H9 (cell line): ENCODE measurements around the gene BEST1. TPM values are rescaled to one million over a fixed set of nuclear protein-coding genes. Genes with fewer than 3 reads are reported as not detected.
"Not testable (repeated sequence)": the region's sequence is repeated elsewhere in the genome, so short reads cannot be mapped to it uniquely, and the experiment has no call there.

Experiments used
- DNase-seq: peaks from one replicate; pipeline ENCODE4 v3.0.0-alpha.2; 2017
- H2AFZ ChIP-seq: one replicate; pipeline ENCODE4 v1.6.1; 2013; ENCODE audit warnings: mild to moderate bottlenecking, low read length, control low read depth, moderate library complexity
- H2AK5ac ChIP-seq: 2 replicates; pipeline ENCODE4 v1.6.1; 2013; ENCODE audit warnings: low read length, control low read depth, mixed read lengths; ENCODE audit not compliant: insufficient read length
- H2BK120ac ChIP-seq: one replicate; pipeline ENCODE4 v1.6.1; 2013; ENCODE audit warnings: low read depth, mild to moderate bottlenecking, low read length, control low read depth, inconsistent platforms; ENCODE audit not compliant: poor library complexity, severe bottlenecking
- H2BK12ac ChIP-seq: 2 replicates; pipeline ENCODE4 v1.6.1; 2013; ENCODE audit warnings: low read length, control low read depth, mixed read lengths, low read depth; ENCODE audit not compliant: insufficient read length
- H2BK15ac ChIP-seq: 2 replicates; pipeline ENCODE4 v1.6.1; 2013; ENCODE audit warnings: low read depth, low read length, control low read depth
- H2BK20ac ChIP-seq: one replicate; pipeline ENCODE4 v1.6.1; 2013; ENCODE audit warnings: low read depth, mild to moderate bottlenecking, low read length, control low read depth, inconsistent platforms; ENCODE audit not compliant: poor library complexity, severe bottlenecking
- H2BK5ac ChIP-seq: 2 replicates; pipeline ENCODE4 v1.6.1; 2013; ENCODE audit warnings: low read length, control low read depth, mixed read lengths; ENCODE audit not compliant: insufficient read length
- H3K14ac ChIP-seq: 2 replicates; pipeline ENCODE4 v1.6.1; 2013; ENCODE audit warnings: low read length, control low read depth; ENCODE audit not compliant: insufficient read depth
- H3K18ac ChIP-seq: 2 replicates; pipeline ENCODE4 v1.6.1; 2013; ENCODE audit warnings: low read depth, mild to moderate bottlenecking, mixed read lengths, low read length, control low read depth; ENCODE audit not compliant: insufficient read length
- H3K23ac ChIP-seq: 2 replicates; pipeline ENCODE4 v1.6.1; 2013; ENCODE audit warnings: low read length, control low read depth, mixed read lengths, low read depth; ENCODE audit not compliant: insufficient read length
- H3K23me2 ChIP-seq: 2 replicates; pipeline ENCODE4 v1.6.1; 2013; ENCODE audit warnings: low read depth, mild to moderate bottlenecking, mixed read lengths, low read length, control low read depth; ENCODE audit not compliant: insufficient read length, poor library complexity, severe bottlenecking
- H3K27ac ChIP-seq: 2 replicates; pipeline ENCODE4 v1.5.1; 2013; ENCODE audit warnings: low read length, control low read depth, mixed read lengths, low read depth; ENCODE audit not compliant: insufficient read length
- H3K27me3 ChIP-seq: 2 replicates; pipeline ENCODE4 v1.6.1; 2013; ENCODE audit warnings: low read length, control low read depth, inconsistent platforms; ENCODE audit not compliant: insufficient read depth
- H3K4ac ChIP-seq: 2 replicates; pipeline ENCODE4 v1.6.1; 2013; ENCODE audit warnings: low read depth, mild to moderate bottlenecking, control low read depth, inconsistent platforms, low read length, moderate library complexity
- H3K4me1 ChIP-seq: 2 replicates; pipeline ENCODE4 v1.6.1; 2013; ENCODE audit warnings: low read length, control low read depth, inconsistent platforms; ENCODE audit not compliant: insufficient read depth
- H3K4me2 ChIP-seq: 2 replicates; pipeline ENCODE4 v1.6.1; 2013; ENCODE audit warnings: low read length, control low read depth, mixed read lengths; ENCODE audit not compliant: insufficient read length, insufficient read depth
- H3K56ac ChIP-seq: 2 replicates; pipeline ENCODE4 v1.6.1; 2013; ENCODE audit warnings: low read depth, mild to moderate bottlenecking, mixed read lengths, low read length, control low read depth; ENCODE audit not compliant: insufficient read length
- H3K79me1 ChIP-seq: 2 replicates; pipeline ENCODE4 v1.6.1; 2013; ENCODE audit warnings: low read depth, mild to moderate bottlenecking, moderate library complexity, low read length, control low read depth, inconsistent platforms; ENCODE audit not compliant: insufficient read depth, poor library complexity, severe bottlenecking
- H3K79me2 ChIP-seq: 2 replicates; pipeline ENCODE4 v1.6.1; 2013; ENCODE audit warnings: low read length, control low read depth, inconsistent platforms; ENCODE audit not compliant: insufficient read depth
- H3K9ac ChIP-seq: 2 replicates; pipeline ENCODE4 v1.6.1; 2013; ENCODE audit warnings: low read length, control low read depth, mixed read lengths; ENCODE audit not compliant: insufficient read length; ENCODE audit errors: extremely low read depth
- H3K9me3 ChIP-seq: one replicate; pipeline ENCODE4 v1.6.1; 2013; ENCODE audit warnings: low read depth, low read length, inconsistent platforms; ENCODE audit not compliant: control insufficient read depth
- H3T11ph ChIP-seq: one replicate; pipeline ENCODE4 v1.6.1; 2013; ENCODE audit warnings: mild to moderate bottlenecking, low read length, control low read depth, inconsistent platforms
- H4K20me1 ChIP-seq: one replicate; pipeline ENCODE4 v1.6.1; 2013; ENCODE audit not compliant: control insufficient read depth, insufficient read length, insufficient read depth
- H4K5ac ChIP-seq: 2 replicates; pipeline ENCODE4 v1.6.1; 2013; ENCODE audit warnings: low read depth, mild to moderate bottlenecking, mixed read lengths, low read length, control low read depth; ENCODE audit not compliant: insufficient read length
- H4K8ac ChIP-seq: replicated peaks from 2 replicates; pipeline ENCODE4 v1.6.1; 2013; ENCODE audit warnings: low read length, control low read depth, mixed read lengths, low read depth; ENCODE audit not compliant: insufficient read length
- H4K91ac ChIP-seq: 2 replicates; pipeline ENCODE4 v1.6.1; 2013; ENCODE audit warnings: low read depth, mild to moderate bottlenecking, moderate library complexity, mixed read lengths, low read length, control low read depth; ENCODE audit not compliant: insufficient read length
- H3K27ac Mint-ChIP-seq, 3 experiments: 2 replicates in 2 of 3; 3 replicates in 1 of 3; pipeline ENCODE4 v1.8.0; 2020 to 2021; ENCODE audit warnings: mixed read lengths in 3 of 3, mild to moderate bottlenecking in 1 of 3, moderate library complexity in 1 of 3
- H3K27me3 Mint-ChIP-seq: 2 replicates; pipeline ENCODE4 v1.8.0; 2021; ENCODE audit warnings: low read depth, mild to moderate bottlenecking, moderate library complexity, mixed read lengths
- H3K36me3 Mint-ChIP-seq, 3 experiments: 2 replicates in 2 of 3; 3 replicates in 1 of 3; pipeline ENCODE4 v1.8.0; 2020 to 2021; ENCODE audit warnings: low read depth in 3 of 3, mixed read lengths in 3 of 3; ENCODE audit not compliant: insufficient read depth in 1 of 3
- H3K4me1 Mint-ChIP-seq, 2 experiments: 2 replicates each; pipeline ENCODE4 v1.8.0; 2020; ENCODE audit warnings: mixed read lengths in 2 of 2
- H3K4me3 Mint-ChIP-seq, 2 experiments: 2 replicates in 1 of 2; 3 replicates in 1 of 2; pipeline ENCODE4 v1.8.0; 2020 to 2021; ENCODE audit warnings: mild to moderate bottlenecking in 2 of 2, mixed read lengths in 2 of 2, moderate library complexity in 1 of 2
- H3K9me3 Mint-ChIP-seq, 2 experiments: 2 replicates in 1 of 2; 3 replicates in 1 of 2; pipeline ENCODE4 v1.8.0; 2020; ENCODE audit warnings: mild to moderate bottlenecking in 2 of 2, mixed read lengths in 2 of 2, moderate library complexity in 1 of 2
- WGBS: extraction: QIAGEN DNeasy Blood & Tissue Kit; methylation state at CpG from one replicate; pipeline ENCODE4 v1.1.7; 2013; ENCODE audit warnings: missing lambda C conversion rate, low lambda C conversion rate, mixed read lengths; ENCODE audit not compliant: insufficient read length; ENCODE audit errors: extremely low coverage; 5-methylcytosine and 5-hydroxymethylcytosine counted together
- total RNA-seq: library from RNA; stranded (reverse); gene quantifications from 2 replicates; pipeline ENCODE4 v1.2.1, GENCODE V29; 2021
- TF ChIP-seq, protein P1 (sequence below): fragments of 200-600 bp; sonication (generic); conservative IDR thresholded peaks from 3 replicates; pipeline ENCODE4 v1.8.0; 2021; ENCODE audit warnings: antibody characterized with exemption, mild to moderate bottlenecking

Gene BEST1
- total RNA-seq, 1 experiment from 2014 or later = 0.24 TPM

GRCh38 chr11:61964058-61964665 is 14.0 kb downstream of the BEST1 start:
- Histone ChIP-seq H2AK5ac (no peak overlapping the region), H3T11ph (no peak overlapping the region), H3K4ac (no peak overlapping the region), H2BK12ac (no peak overlapping the region), H4K5ac (no peak overlapping the region), H3K27me3 (no peaks in the 10 kb centered on the region), H3K56ac (no peak overlapping the region), H3K18ac (no peak overlapping the region), H2BK5ac (no peak overlapping the region), H3K9me3 (no peaks in the 10 kb centered on the region), H3K4me1 (peaks cover 3% of the 10 kb centered on the region; the same call in 1 of the 2 replicates), H2BK15ac (no peak overlapping the region), H3K23me2 (peaks cover 16% of the 10 kb centered on the region), H3K79me2 (peaks cover 14% of the 10 kb centered on the region), H2BK120ac (no peak overlapping the region), H4K91ac (no peak overlapping the region), H2AFZ (no peak overlapping the region), H3K23ac (no peak overlapping the region), H4K8ac (no peak overlapping the region), H3K79me1 (peaks cover 4% of the 10 kb centered on the region), H3K4me2 (no peak overlapping the region), H3K9ac (no peak overlapping the region), H4K20me1 (no peaks in the 10 kb centered on the region), H3K14ac (no peak overlapping the region), H2BK20ac (no peak overlapping the region), H3K27ac (no peak overlapping the region)
- TF ChIP-seq, protein P1, sequence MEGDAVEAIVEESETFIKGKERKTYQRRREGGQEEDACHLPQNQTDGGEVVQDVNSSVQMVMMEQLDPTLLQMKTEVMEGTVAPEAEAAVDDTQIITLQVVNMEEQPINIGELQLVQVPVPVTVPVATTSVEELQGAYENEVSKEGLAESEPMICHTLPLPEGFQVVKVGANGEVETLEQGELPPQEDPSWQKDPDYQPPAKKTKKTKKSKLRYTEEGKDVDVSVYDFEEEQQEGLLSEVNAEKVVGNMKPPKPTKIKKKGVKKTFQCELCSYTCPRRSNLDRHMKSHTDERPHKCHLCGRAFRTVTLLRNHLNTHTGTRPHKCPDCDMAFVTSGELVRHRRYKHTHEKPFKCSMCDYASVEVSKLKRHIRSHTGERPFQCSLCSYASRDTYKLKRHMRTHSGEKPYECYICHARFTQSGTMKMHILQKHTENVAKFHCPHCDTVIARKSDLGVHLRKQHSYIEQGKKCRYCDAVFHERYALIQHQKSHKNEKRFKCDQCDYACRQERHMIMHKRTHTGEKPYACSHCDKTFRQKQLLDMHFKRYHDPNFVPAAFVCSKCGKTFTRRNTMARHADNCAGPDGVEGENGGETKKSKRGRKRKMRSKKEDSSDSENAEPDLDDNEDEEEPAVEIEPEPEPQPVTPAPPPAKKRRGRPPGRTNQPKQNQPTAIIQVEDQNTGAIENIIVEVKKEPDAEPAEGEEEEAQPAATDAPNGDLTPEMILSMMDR = no peak
- no peaks in the 10 kb centered on the region for H3K27me3 Mint-ChIP-seq
- H3K4me3 Mint-ChIP-seq = 0 out of 5 replicates have a peak overlapping the region, but pooled peaks of 1 of the 2 experiments have one; percentile 91
- DNase-seq = no peak
- H3K36me3 Mint-ChIP-seq = peaks cover 29 to 43% (median 39%) of the 10 kb centered on the region in 3 experiments
- no CpG with 5 or more reads among the region's 4 CpGs for WGBS
- peak overlapping the region in 1 of 3 experiments; percentile 86; a peak in 1 of 7 replicates for H3K27ac Mint-ChIP-seq
- peaks cover 16 to 20% of the 10 kb centered on the region in 2 experiments for H3K4me1 Mint-ChIP-seq
- H3K9me3 Mint-ChIP-seq = no peaks in the 10 kb centered on the region; a peak in 1 of 5 replicates

GRCh38 chr11:61964666-61965271 is 14.6 kb downstream of the BEST1 start:
- H3K79me1 ChIP-seq, H3K23ac ChIP-seq, H3K9me3 Mint-ChIP-seq, H3K27me3 ChIP-seq, H3K9me3 ChIP-seq, H3K27me3 Mint-ChIP-seq, H2BK120ac ChIP-seq, H4K5ac ChIP-seq, H2BK5ac ChIP-seq, H3K4me1 ChIP-seq, H4K91ac ChIP-seq, DNase-seq, H2AK5ac ChIP-seq, H2AFZ ChIP-seq, H2BK20ac ChIP-seq, H3K14ac ChIP-seq, H3K9ac ChIP-seq, H3K56ac ChIP-seq, H4K20me1 ChIP-seq, H4K8ac ChIP-seq, H2BK12ac ChIP-seq, H3K27ac ChIP-seq, H3K18ac ChIP-seq, H3T11ph ChIP-seq, H3K4ac ChIP-seq, H2BK15ac ChIP-seq: not testable (repeated sequence)
- WGBS = no CpG with 5 or more reads among the region's 9 CpGs
- peaks cover 16% of the 10 kb centered on the region for H3K23me2 ChIP-seq
- H3K4me2 ChIP-seq = peak overlapping the region; percentile 56
- H3K27ac Mint-ChIP-seq = peak overlapping the region in 1 of 3 experiments; percentile 52; a peak in 1 of 7 replicates
- peaks cover 14% of the 10 kb centered on the region for H3K79me2 ChIP-seq
- peaks cover 29 to 43% (median 39%) of the 10 kb centered on the region in 3 experiments for H3K36me3 Mint-ChIP-seq
- peak overlapping the region; percentile 91 to 94; a peak in 3 of 5 replicates for H3K4me3 Mint-ChIP-seq
- H3K4me1 Mint-ChIP-seq = peaks cover 19 to 24% of the 10 kb centered on the region in 2 experiments
